ENCODE measurements around the gene GNPTG.
A peak's percentile ranks its signal among the peaks of the same experiment; 100 is the strongest.

Gene GNPTG

DNA sequence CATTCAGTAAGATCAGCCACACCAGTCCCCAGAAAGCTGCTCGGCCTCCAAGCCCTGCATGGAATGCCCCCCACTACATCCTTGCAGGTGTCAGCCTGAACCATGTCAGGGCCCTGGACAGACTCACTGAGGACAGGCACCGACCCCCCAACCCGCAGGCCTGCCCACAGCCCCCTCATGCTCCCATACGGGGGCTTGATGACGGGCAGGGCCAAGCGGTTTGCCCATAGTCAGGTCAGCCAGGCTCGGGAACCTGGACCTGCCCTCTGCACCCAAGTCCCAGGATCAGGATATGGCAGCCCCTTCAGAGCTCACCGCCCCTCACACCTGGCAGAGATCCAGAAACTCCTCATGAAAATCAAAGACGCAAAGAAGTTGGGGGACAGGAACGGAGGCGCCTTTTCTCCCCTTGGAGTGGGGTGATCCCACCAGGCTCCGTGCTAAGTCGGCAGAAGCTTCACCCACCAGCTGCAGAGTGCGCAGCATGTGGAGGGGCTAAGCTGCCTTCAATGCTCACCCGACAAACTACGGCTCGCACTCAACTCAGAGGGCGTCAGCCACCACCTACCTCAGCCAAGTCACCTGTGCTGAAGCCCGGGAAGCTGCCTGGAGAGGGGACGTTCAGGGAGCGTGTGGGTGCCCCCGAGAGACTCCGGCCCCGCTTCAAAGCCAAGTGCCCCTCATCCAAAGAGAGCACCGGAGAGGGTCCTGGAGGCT, 26.5 kb downstream of the GNPTG start:
- Mint-ChIP-seq H3K36me3 (ENCODE audit: insufficient read depth) (peaks cover 28% of the 10 kb centered on the region), H3K4me3 (peak overlapping the region; percentile 77), H3K9me3 (no peaks in the 10 kb centered on the region), H3K4me1 (peaks cover 20% of the 10 kb centered on the region), H3K27me3 (no peaks in the 10 kb centered on the region), H3K27ac (ENCODE audit: low read depth) (peak overlapping the region; percentile 82)
- no peak for ATAC-seq (replicated peaks; ENCODE audit: extremely low read depth, poor library complexity, severe bottlenecking)
- DNase-seq (ENCODE audit: low spot score in 2 of 2): no peak

DNA sequence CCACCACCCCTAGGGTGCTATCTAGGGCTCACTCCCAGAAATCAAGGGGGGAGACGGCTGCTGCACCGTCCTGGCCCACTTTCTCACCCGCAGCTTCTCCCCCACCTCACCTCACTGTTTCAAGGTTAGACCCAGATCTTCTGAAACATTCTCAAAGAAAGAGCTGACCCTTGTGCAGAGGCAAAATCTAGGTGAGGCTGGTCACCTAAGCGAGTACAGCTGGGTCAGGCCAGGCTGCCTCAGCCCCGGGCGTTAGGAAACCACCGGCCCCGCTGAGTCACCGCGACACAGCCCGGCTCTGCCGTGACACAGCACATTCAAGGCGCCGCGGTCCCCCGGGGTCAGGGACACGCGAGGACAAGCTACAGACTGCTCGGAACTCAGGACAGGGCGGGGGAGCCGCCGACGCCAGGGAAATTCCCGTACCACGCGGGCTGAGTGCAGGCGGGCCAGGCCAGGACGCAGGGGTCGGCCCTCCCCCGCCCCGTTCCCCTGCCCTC, 27.1 kb downstream of the GNPTG start:
- peaks cover 20% of the 10 kb centered on the region for H3K4me1 Mint-ChIP-seq
- H3K27ac Mint-ChIP-seq (ENCODE audit: low read depth): peak overlapping the region; percentile 82
- no peaks in the 10 kb centered on the region for H3K27me3 Mint-ChIP-seq
- peak; percentile 80 for ATAC-seq (replicated peaks; ENCODE audit: extremely low read depth, poor library complexity, severe bottlenecking)
- no peaks in the 10 kb centered on the region for H3K9me3 Mint-ChIP-seq
- peak; percentile 29 to 46 for DNase-seq (ENCODE audit: low spot score in 2 of 2)
- H3K4me3 Mint-ChIP-seq: peak overlapping the region; percentile 77
- peaks cover 29% of the 10 kb centered on the region for H3K36me3 Mint-ChIP-seq (ENCODE audit: insufficient read depth)

DNA sequence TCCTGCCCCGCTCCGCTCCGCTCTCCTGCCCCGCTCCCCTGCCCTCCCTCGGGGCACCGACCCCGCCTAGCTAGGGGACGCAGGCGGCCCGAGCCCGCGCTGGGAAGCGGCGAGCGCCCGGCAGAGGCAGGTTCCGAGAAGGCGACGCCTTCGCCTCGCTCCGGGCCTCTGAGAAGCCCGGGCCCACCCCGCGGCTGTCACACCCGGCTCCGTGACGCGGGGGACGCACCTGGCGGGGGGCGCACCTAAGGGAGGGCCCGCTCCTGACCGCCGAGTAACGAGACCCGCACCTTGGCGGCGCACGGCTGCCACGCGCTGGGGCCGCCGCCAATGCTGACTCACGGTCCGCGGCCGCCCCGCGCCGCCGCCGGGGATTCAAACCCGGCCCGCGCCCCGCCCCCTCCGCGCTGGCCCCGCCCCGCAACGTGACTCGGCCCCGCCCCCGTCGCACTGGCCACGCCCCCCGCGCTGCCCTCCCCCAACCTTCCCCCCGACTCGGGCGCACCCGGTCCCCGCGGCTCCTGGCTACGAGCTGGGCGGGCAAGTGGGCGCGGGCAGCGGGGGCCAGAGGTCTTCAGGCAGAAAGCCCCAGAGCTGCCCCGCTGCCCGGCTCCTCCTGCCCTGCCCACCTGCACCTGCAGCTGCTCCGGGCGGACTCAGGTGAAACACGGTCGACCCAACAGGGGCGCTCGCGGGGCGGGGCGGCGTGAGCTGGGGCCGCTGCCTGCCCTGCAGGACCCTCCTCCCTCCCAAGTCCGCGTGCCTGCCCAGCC, 27.8 kb downstream of the GNPTG start:
- Mint-ChIP-seq H3K36me3 (ENCODE audit: insufficient read depth) (peaks cover 28% of the 10 kb centered on the region), H3K9me3 (no peaks in the 10 kb centered on the region), H3K4me3 (peak overlapping the region; percentile 77), H3K27ac (ENCODE audit: low read depth) (peak overlapping the region; percentile 82), H3K27me3 (no peaks in the 10 kb centered on the region), H3K4me1 (peaks cover 20% of the 10 kb centered on the region)
- DNase-seq (ENCODE audit: low spot score in 2 of 2) (peak; percentile 41 to 46), ATAC-seq (replicated peaks; ENCODE audit: extremely low read depth, poor library complexity, severe bottlenecking) (peak; percentile 57)

GRCh38 chr16:1380195-1380594, 28.5 kb downstream of the GNPTG start:
- peaks cover 20% of the 10 kb centered on the region for H3K4me1 Mint-ChIP-seq
- peak overlapping the region; percentile 49 for H3K27ac Mint-ChIP-seq (ENCODE audit: low read depth)
- H3K36me3 Mint-ChIP-seq (ENCODE audit: insufficient read depth): peaks cover 27% of the 10 kb centered on the region
- H3K9me3 Mint-ChIP-seq: no peaks in the 10 kb centered on the region
- no peak for ATAC-seq (replicated peaks; ENCODE audit: extremely low read depth, poor library complexity, severe bottlenecking)
- H3K4me3 Mint-ChIP-seq: peak overlapping the region; percentile 77
- DNase-seq (ENCODE audit: low spot score in 2 of 2): no peak
- no peaks in the 10 kb centered on the region for H3K27me3 Mint-ChIP-seq

GRCh38 chr16:1381612-1382406, 30.1 kb downstream of the GNPTG start:
- peaks cover 26% of the 10 kb centered on the region for H3K36me3 Mint-ChIP-seq (ENCODE audit: insufficient read depth)
- no peaks in the 10 kb centered on the region for H3K9me3 Mint-ChIP-seq
- H3K27me3 Mint-ChIP-seq: no peaks in the 10 kb centered on the region
- no peak for ATAC-seq (replicated peaks; ENCODE audit: extremely low read depth, poor library complexity, severe bottlenecking)
- H3K27ac Mint-ChIP-seq (ENCODE audit: low read depth): no peak overlapping the region
- DNase-seq (ENCODE audit: low spot score in 2 of 2): no peak
- H3K4me1 Mint-ChIP-seq: peaks cover 20% of the 10 kb centered on the region
- no peak overlapping the region for H3K4me3 Mint-ChIP-seq

DNA sequence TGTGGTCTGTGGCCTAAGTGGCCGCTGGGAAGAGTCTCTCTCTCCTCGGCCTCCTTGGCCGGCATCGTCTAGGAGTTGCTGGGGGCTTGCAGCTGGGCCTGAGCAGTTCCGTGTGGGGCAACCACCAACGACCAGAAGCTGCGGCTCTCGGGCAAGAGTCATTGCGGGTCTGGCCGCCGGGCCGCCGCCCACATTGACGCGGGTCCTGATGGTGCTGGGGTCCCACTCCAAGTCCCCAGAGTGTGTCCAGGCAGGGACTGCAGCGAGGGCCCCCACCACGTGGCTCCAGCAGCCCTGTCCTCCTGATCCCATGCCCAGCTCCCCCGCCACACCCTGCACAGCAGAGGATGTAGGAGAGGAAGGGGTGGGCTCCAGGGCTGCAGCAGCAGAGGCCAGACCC, 31.8 kb downstream of the GNPTG start:
- Mint-ChIP-seq H3K27me3 (no peaks in the 10 kb centered on the region), H3K27ac (ENCODE audit: low read depth) (no peak overlapping the region), H3K9me3 (no peaks in the 10 kb centered on the region), H3K4me3 (no peak overlapping the region), H3K36me3 (ENCODE audit: insufficient read depth) (peaks cover 25% of the 10 kb centered on the region), H3K4me1 (peaks cover 10% of the 10 kb centered on the region)
- ATAC-seq (replicated peaks; ENCODE audit: extremely low read depth, poor library complexity, severe bottlenecking) (no peak), DNase-seq (ENCODE audit: low spot score in 2 of 2) (no peak)

DNA sequence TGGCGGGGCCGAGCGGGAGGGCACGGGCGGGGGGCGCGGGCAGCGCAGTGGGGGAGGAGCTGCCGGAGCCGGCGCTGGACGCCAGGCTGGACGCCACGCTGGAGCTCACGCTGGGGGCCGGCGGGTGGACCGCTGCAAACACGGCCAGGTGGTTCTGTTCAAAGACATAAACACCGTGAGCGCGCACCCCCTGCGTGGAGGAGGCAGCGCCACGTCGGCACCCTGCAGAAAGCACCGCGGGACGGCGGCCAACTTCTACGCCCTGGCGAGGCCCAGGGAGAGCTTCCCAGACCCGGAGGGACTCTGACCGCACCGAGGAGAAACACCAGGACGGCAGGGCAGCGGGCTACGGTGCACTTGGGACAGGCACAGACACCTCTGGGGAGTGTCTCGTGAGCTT, 33.5 kb downstream of the GNPTG start:
- H3K9me3 Mint-ChIP-seq: no peaks in the 10 kb centered on the region
- ATAC-seq (replicated peaks; ENCODE audit: extremely low read depth, poor library complexity, severe bottlenecking) (no peak), DNase-seq (ENCODE audit: low spot score in 2 of 2) (no peak)
- H3K36me3 Mint-ChIP-seq (ENCODE audit: insufficient read depth): peaks cover 23% of the 10 kb centered on the region
- no peak overlapping the region for H3K27ac Mint-ChIP-seq (ENCODE audit: low read depth)
- no peaks in the 10 kb centered on the region for H3K4me1 Mint-ChIP-seq
- no peak overlapping the region for H3K4me3 Mint-ChIP-seq
- H3K27me3 Mint-ChIP-seq: no peaks in the 10 kb centered on the region

GRCh38 chr16:1387331-1387730, 35.6 kb downstream of the GNPTG start:
- DNase-seq (ENCODE audit: low spot score in 2 of 2): no peak
- no peak for ATAC-seq (replicated peaks; ENCODE audit: extremely low read depth, poor library complexity, severe bottlenecking)
- Mint-ChIP-seq H3K4me1 (no peaks in the 10 kb centered on the region), H3K27me3 (no peaks in the 10 kb centered on the region), H3K9me3 (no peaks in the 10 kb centered on the region), H3K4me3 (no peak overlapping the region), H3K36me3 (ENCODE audit: insufficient read depth) (peaks cover 24% of the 10 kb centered on the region), H3K27ac (ENCODE audit: low read depth) (no peak overlapping the region)

- Mint-ChIP-seq H3K36me3 (ENCODE audit: insufficient read depth) (peaks cover 22% of the 10 kb centered on the region), H3K9me3 (no peaks in the 10 kb centered on the region), H3K4me1 (no peaks in the 10 kb centered on the region), H3K27me3 (no peaks in the 10 kb centered on the region), H3K27ac (ENCODE audit: low read depth) (no peak overlapping the region), H3K4me3 (no peak overlapping the region)
- no peak for ATAC-seq (replicated peaks; ENCODE audit: extremely low read depth, poor library complexity, severe bottlenecking)
- DNase-seq (ENCODE audit: low spot score in 2 of 2): no peak
Observed at GRCh38 chr16:1389762-1390161, 38.0 kb downstream of the GNPTG start.

DNA sequence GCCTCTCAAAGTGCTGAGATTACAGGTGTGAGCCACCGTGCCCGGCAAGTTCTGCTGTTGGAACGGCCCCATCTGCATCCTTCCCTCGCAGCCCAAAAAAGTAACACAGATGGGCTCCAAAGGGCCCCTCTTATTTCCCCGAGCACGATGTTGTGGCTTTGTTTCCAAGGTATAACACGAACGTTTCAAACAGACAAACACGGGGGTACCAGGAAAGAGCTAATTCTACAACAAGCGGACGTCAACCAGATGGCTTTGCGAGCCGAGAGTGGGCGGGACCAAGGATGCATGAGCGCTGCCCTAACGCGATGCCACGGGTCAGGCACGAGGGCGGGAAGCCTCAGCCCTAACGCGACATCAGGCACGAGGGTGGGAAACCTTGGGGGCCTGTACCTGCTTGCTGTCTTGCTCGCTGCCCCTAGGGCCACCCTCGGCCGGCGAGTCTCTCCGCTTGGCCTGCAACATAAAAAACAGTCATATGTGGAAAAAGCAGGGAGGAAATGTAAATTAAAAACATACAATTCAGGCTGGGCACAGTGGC, 38.6 kb downstream of the GNPTG start:
- Mint-ChIP-seq H3K4me1 (no peaks in the 10 kb centered on the region), H3K36me3 (ENCODE audit: insufficient read depth) (peaks cover 21% of the 10 kb centered on the region), H3K9me3 (no peaks in the 10 kb centered on the region), H3K27me3 (no peaks in the 10 kb centered on the region), H3K4me3 (no peak overlapping the region), H3K27ac (ENCODE audit: low read depth) (no peak overlapping the region)
- DNase-seq (ENCODE audit: low spot score in 2 of 2): no peak
- ATAC-seq (replicated peaks; ENCODE audit: extremely low read depth, poor library complexity, severe bottlenecking): no peak

DNA sequence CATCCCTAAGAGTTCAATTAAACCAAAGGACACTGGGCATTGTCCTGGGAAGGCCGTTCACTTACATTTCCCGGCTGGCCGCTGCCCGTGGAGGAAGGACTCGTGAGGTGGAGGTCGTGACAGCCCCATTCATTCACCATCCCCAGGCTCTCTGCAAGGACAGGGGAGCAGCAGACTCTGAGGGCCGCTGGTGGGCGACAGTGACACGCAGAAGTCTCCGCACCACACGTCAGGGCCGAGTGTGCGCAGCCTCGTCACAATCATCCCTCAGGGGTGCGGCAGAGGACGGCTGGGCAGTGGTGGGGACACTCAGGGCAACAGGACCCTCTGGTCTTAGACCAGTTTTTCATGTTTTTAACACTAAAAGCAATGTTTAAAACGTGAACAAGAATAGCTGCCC, 41.1 kb downstream of the GNPTG start:
- Mint-ChIP-seq H3K9me3 (no peaks in the 10 kb centered on the region), H3K27ac (ENCODE audit: low read depth) (no peak overlapping the region), H3K4me1 (no peaks in the 10 kb centered on the region), H3K27me3 (no peaks in the 10 kb centered on the region), H3K4me3 (no peak overlapping the region), H3K36me3 (ENCODE audit: insufficient read depth) (peaks cover 28% of the 10 kb centered on the region)
- no peak for ATAC-seq (replicated peaks; ENCODE audit: extremely low read depth, poor library complexity, severe bottlenecking)
- no peak for DNase-seq (ENCODE audit: low spot score in 2 of 2)

- Mint-ChIP-seq H3K4me1 (no peaks in the 10 kb centered on the region), H3K4me3 (no peak overlapping the region), H3K27ac (ENCODE audit: low read depth) (no peak overlapping the region), H3K36me3 (ENCODE audit: insufficient read depth) (peaks cover 35% of the 10 kb centered on the region), H3K27me3 (no peaks in the 10 kb centered on the region), H3K9me3 (no peaks in the 10 kb centered on the region)
- DNase-seq (ENCODE audit: low spot score in 2 of 2) (no peak), ATAC-seq (replicated peaks; ENCODE audit: extremely low read depth, poor library complexity, severe bottlenecking) (no peak)
Observed at GRCh38 chr16:1393613-1394176, 42.0 kb downstream of the GNPTG start.

Measured in central memory CD8-positive, alpha-beta T cell (primary cell).